HS-27A (cell line): ENCODE results near the gene SAMD14.

ENCODE experiments used
- DNase-seq: peaks from one replicate; pipeline ENCODE4 v3.0.0-alpha.2; 2012; ENCODE audit warnings: low read depth, missing footprints

SAMD14 gene

GRCh38 chr17:50165066-50165465, 35.1 kb upstream of the SAMD14 start:
- no peak for DNase-seq

GRCh38 chr17:50164697-50164988, 34.7 kb upstream of the SAMD14 start:
- no peak for DNase-seq

DNA sequence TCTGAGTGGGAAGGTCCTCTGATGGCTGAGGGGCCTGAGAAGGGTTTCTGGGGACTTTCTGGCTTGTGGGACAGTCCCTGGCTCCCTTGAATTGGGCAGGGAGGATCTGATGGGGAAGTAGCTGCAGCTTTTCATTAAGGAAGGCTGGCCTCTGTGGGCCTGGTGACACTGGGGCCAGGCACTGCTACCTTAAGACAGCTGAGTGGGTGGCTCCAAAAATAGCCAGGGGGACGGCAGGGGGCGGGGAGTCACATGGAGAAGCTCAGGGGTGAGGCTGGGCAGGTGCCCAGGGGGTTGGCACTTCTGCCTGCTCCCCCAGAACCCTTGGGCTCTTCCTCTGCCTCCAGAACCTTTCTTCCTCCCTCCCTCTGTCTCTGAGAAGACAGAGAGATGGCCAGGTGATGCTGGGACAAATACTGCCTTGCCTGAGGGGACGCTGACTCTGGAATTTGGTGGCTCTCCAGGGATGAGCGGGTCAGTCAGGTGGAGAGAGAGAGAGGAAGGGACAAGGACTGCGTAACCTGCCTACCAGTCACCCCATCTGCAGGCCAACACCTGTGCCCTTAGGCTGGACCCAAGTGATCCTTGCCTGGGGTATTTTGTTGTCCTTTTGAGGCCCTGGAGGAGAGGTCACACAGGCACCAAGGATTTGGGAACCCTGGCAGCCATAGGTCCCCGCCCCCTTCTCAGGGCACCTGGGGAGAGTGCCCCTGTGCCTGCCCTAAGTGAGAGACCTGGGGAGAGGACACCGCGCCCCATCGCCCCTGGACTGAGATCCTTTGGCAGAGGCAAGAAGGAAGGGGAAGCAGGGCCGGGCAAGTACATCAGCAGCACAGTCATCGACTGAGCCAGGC, 34.1 kb upstream of the SAMD14 start:
- no peak for DNase-seq

- DNase-seq, result no peak
These were observed 32.7 kb upstream of the SAMD14 start for GRCh38 chr17:50162466-50163254.

GRCh38 chr17:50161911-50162288, 31.9 kb upstream of the SAMD14 start:
- DNase-seq, result no peak

- peak; percentile 62 for DNase-seq
These were observed 31.3 kb upstream of the SAMD14 start for GRCh38 chr17:50161023-50161910.

DNA sequence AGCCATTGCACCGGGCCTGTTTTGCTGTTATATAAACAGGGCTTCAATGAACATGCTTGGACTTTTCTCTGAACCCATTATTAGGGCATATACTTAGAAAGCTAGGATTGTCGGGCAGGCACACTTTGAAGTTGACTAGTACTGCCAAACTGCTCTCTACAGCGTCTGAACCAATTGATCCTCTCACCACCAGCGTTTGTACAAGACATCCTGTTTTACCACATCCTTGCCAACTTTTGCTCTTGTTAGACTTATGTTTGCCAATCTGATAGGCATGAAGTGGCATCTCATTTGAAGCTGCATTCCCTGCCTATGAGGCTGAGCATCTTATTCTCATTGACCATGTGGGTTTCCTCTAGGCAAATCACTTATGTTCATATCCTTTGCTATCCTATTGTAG, 27.9 kb upstream of the SAMD14 start:
- no peak for DNase-seq

- DNase-seq, result no peak
These were observed 25.3 kb upstream of the SAMD14 start for GRCh38 chr17:50155115-50155819.

DNA sequence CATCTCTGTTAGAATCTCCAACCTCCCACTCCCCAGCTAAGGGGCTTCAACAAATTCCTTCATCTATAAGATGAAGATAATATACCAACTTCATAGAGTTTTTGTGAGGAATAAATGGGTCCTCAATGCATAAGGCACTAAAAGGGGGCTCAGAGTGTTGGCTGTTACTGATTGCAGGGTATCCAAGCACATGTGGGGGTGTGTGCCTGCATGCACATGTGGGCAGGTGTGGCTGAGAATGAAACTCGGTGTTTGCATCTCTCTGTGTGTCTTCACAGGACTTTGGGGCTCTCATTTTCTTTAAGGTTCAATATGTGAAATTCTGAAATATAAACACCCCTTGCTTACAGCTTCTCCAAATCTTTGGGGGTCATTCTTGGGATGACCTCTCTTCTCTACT, 24.6 kb upstream of the SAMD14 start:
- DNase-seq, result no peak

GRCh38 chr17:50153650-50154575, 24.0 kb upstream of the SAMD14 start:
- DNase-seq, result no peak

DNA sequence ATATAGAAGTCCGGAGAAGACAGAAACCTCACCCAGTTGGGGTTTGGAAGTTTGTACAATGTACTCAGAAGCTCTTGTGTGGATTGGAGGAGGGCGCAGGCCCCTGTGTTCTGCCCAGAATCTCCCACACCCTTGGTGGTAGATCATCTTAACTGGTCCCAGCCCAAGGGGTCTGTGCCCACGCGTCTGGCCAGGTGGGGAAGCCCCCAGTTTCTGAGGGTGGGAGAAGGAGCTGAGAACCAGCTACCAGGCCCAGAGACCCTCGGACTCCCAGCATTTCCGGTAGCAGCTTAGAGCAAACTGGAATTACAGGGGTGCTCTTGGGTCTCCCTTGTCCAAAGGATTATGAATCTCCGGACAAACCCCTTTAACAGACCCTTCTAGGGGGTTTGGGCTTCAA, 22.8 kb upstream of the SAMD14 start:
- DNase-seq, result no peak

- DNase-seq, result peak; percentile 85
These were observed 22.1 kb upstream of the SAMD14 start for GRCh38 chr17:50151937-50152547.

DNA sequence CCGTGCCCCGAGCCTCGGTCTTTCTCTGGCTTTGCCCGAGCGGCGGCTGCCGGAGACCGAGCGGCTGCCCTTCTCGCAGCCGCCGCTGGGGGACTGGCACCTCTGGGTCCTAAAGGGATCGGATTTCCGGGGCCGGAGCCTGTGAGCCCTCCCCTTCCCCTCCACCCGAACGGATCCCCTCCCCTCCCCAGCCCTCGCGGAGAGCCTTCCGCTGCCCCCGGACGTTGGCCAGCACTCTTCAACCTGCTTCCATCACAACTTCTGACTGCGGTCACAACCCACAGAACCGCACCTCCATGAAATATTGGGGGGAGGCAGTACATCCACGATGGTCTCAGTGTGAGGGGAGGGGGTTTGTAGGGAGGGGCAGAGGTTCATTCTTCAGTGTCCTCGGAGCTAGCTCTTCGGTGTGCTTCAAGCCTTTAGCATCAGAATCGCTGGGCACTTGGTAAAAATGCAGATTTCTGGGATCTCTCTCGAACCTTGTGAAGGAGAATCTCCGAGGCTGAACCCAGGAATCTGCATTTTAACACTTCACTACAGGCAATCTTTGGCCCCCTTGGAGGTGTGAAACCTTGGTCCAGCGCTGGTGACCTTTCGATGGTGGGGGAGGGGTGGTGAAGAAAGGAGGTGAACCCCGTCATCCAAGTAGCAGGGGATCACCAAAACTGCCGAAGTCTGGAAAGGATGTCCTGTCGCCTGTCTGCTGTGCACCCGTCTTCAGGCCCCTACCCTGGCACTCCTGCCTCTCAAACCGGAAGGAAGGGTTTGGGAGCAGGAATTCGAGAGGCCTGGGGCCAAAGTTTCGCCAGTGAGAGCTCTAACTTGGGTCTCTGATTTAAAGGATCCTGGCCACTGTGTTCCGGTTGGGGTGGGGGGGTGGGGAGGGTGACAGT, 21.3 kb upstream of the SAMD14 start:
- DNase-seq, result peak; percentile 74

GRCh38 chr17:50150354-50151040, 20.5 kb upstream of the SAMD14 start, which contains the start of gene PPP1R9B:
TSS of gene PPP1R9B (minus strand) at chr17:50150677. CDS start at chr17:50150513, 164 bp downstream.
- no peak for DNase-seq

- DNase-seq, result no peak
These were observed 19.7 kb upstream of the SAMD14 start for GRCh38 chr17:50149417-50150353.

GRCh38 chr17:50149091-50149416, 19.1 kb upstream of the SAMD14 start:
- no peak for DNase-seq
